ENCODE results near the gene TAAR2. TPM values are rescaled to one million over a fixed set of nuclear protein-coding genes. Genes with fewer than 3 reads are reported as not detected.
A peak's percentile ranks its signal among the peaks of the same experiment; 100 is the strongest.

Gene TAAR2
- total and polyA plus RNA-seq, 2 of the 13 experiments (the other 11 are each of a cell fraction or from before 2014, with no cell fraction given): not detected

GRCh38 chr6:132671295-132671694 is 47.2 kb upstream of the TAAR2 start:
- peak; percentile 3 for DNase-seq (ENCODE audit: low spot score)
- no peak overlapping the region for H3K4me3 ChIP-seq (replicated peaks in 1 of 3; ENCODE audit: insufficient read depth in 1 of 3, low read depth in 2 of 3, low read length in 3 of 3)
- no peaks in the 10 kb centered on the region for H3K36me3 ChIP-seq (replicated peaks in 1 of 2; ENCODE audit: control insufficient read depth in 1 of 2, insufficient read depth in 2 of 2, low read length in 2 of 2)
- H3K9ac ChIP-seq (ENCODE audit: insufficient read depth, low read depth, low read length): no peak overlapping the region
- BruUV-seq (replicated peaks): no TSS peak
- 5% methylated on average over 1 of the region's 1 CpG for WGBS (ENCODE audit: low lambda C conversion rate)
- no peak for ATAC-seq
- H3K27me3 ChIP-seq (ENCODE audit: control insufficient read depth in 1 of 2, insufficient read depth in 2 of 2, low read length in 2 of 2): no peaks in the 10 kb centered on the region
- ChIA-PET POLR2A (no interaction called here), CTCF (ENCODE audit: low intra/inter-chr PET ratio, low total read pairs) (interaction anchor here (4.0 kb wide), 1 partner anchor 97 kb away, joined by 80 read pairs; no protein-coding TSS in a partner anchor)
- peaks cover 24% of the 10 kb centered on the region for H3K4me1 ChIP-seq (ENCODE audit: insufficient read depth, low read length)
- no peak overlapping the region for H2AFZ ChIP-seq (ENCODE audit: low read length)
- in situ Hi-C loops (cut with HindIII; ENCODE audit: extremely low pct_ligation_motif_present, low pct_unique_long_range_greater_than_20kb): loop anchor here (5.0 kb wide), 1 partner anchor 96 kb away; no protein-coding TSS in a partner anchor
- intact Hi-C loops (cut with micrococcal nuclease; ENCODE audit: unreplicated experiment): loop anchor here (5.0 kb wide), 1 partner anchor 139 kb away; no protein-coding TSS in a partner anchor
- no peaks in the 10 kb centered on the region for H3K9me3 ChIP-seq (ENCODE audit: low read length)
- no peaks in the 10 kb centered on the region for H3K79me2 ChIP-seq (ENCODE audit: insufficient read depth, low read length)
- no peak overlapping the region for H3K27ac ChIP-seq (ENCODE audit: extremely low read length, insufficient read depth, low read length)
- no peaks in the 10 kb centered on the region for H4K20me1 ChIP-seq (ENCODE audit: insufficient read depth, low read length)
- no peak overlapping the region for H3K4me2 ChIP-seq (ENCODE audit: low read depth, low read length)
- no peak for FAIRE-seq
- TF ChIP-seq ZNF552 (CRISPR knock-in tag; IDR thresholded peaks at IDR 0.05; ENCODE audit: borderline replicate concordance): no peak
- TF ChIP-seq ZNF691 (CRISPR knock-in tag; IDR thresholded peaks at IDR 0.05; ENCODE audit: borderline replicate concordance, low read depth): no peak
- TF ChIP-seq, protein P1, sequence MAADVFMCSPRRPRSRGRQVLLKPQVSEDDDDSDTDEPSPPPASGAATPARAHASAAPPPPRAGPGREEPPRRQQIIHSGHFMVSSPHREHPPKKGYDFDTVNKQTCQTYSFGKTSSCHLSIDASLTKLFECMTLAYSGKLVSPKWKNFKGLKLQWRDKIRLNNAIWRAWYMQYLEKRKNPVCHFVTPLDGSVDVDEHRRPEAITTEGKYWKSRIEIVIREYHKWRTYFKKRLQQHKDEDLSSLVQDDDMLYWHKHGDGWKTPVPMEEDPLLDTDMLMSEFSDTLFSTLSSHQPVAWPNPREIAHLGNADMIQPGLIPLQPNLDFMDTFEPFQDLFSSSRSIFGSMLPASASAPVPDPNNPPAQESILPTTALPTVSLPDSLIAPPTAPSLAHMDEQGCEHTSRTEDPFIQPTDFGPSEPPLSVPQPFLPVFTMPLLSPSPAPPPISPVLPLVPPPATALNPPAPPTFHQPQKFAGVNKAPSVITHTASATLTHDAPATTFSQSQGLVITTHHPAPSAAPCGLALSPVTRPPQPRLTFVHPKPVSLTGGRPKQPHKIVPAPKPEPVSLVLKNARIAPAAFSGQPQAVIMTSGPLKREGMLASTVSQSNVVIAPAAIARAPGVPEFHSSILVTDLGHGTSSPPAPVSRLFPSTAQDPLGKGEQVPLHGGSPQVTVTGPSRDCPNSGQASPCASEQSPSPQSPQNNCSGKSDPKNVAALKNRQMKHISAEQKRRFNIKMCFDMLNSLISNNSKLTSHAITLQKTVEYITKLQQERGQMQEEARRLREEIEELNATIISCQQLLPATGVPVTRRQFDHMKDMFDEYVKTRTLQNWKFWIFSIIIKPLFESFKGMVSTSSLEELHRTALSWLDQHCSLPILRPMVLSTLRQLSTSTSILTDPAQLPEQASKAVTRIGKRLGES (CRISPR knock-in tag; IDR thresholded peaks at IDR 0.05; ENCODE audit: borderline replicate concordance): no peak
- 0 out of 2 replicates have a peak, but pooled peaks have one; percentile 30 for TF ChIP-seq BCL6 (CRISPR knock-in tag; IDR thresholded peaks at IDR 0.05)
- TF ChIP-seq HNF1A (IDR thresholded peaks at IDR 0.05; ENCODE audit: low read depth): peak; percentile 25; the same call in 1 of the 2 replicates
- no peak for TF ChIP-seq HNF1A (CRISPR knock-in tag; IDR thresholded peaks at IDR 0.05; ENCODE audit: borderline replicate concordance)
- no peak for TF ChIP-seq FOXP1 (IDR thresholded peaks at IDR 0.05)
- TF ChIP-seq FOXP1 (CRISPR knock-in tag; IDR thresholded peaks at IDR 0.05): peak; percentile 26; the same call in 1 of the 2 replicates
- TF ChIP-seq XBP1 (CRISPR knock-in tag; IDR thresholded peaks at IDR 0.05): no peak
- TF ChIP-seq ZNF598 (CRISPR knock-in tag; IDR thresholded peaks at IDR 0.05; ENCODE audit: borderline replicate concordance): no peak
- TF ChIP-seq NFIC (IDR thresholded peaks at IDR 0.05; ENCODE audit: low read length): no peak
- no peak for TF ChIP-seq ZNF331 (CRISPR knock-in tag; IDR thresholded peaks at IDR 0.05)
- no peak for TF ChIP-seq MLLT10 (CRISPR knock-in tag; IDR thresholded peaks at IDR 0.05)
- no peak for TF ChIP-seq SP5 (CRISPR knock-in tag; IDR thresholded peaks at IDR 0.05; ENCODE audit: borderline replicate concordance, low read depth)
- TF ChIP-seq NRL (CRISPR knock-in tag; IDR thresholded peaks at IDR 0.05; ENCODE audit: borderline replicate concordance): no peak
- TF ChIP-seq CBX2 (IDR thresholded peaks at IDR 0.05; ENCODE audit: low read depth, low read length): no peak
- no peak for TF ChIP-seq CBX2 (CRISPR knock-in tag; IDR thresholded peaks at IDR 0.05; ENCODE audit: low read depth)
- no peak for TF ChIP-seq PHF20 (CRISPR knock-in tag; IDR thresholded peaks at IDR 0.05)
